GM12874 (cell line): ENCODE measurements around the gene NIF3L1.

Experiments
- TF ChIP-seq, protein P1 (sequence below): IDR thresholded peaks from 2 replicates; pipeline ENCODE4 v1.5.1; 2011; ENCODE audit warnings: low read depth, mild to moderate bottlenecking, control low read depth, low read length, moderate library complexity; ENCODE audit not compliant: insufficient read depth

The NIF3L1 gene

DNA sequence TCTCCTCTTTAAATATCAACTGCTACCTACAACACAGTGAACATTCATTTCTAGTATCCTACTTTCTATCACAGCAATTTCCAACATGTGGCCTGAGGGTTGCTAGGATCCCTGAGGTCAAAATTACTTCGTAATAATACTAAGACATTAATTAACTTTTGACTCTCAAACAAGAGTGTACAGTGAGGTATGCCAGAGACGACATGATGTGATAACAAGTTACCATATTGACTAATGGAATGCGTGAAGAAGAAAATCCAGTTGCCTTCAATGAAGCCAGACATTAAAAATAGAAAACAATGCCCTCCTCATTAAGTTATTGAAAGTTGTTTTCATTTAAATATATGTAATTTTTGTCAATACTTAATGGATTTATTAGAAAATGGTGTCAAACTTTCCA lies 61.2 kb downstream of the NIF3L1 start:
- TF ChIP-seq, protein P1, sequence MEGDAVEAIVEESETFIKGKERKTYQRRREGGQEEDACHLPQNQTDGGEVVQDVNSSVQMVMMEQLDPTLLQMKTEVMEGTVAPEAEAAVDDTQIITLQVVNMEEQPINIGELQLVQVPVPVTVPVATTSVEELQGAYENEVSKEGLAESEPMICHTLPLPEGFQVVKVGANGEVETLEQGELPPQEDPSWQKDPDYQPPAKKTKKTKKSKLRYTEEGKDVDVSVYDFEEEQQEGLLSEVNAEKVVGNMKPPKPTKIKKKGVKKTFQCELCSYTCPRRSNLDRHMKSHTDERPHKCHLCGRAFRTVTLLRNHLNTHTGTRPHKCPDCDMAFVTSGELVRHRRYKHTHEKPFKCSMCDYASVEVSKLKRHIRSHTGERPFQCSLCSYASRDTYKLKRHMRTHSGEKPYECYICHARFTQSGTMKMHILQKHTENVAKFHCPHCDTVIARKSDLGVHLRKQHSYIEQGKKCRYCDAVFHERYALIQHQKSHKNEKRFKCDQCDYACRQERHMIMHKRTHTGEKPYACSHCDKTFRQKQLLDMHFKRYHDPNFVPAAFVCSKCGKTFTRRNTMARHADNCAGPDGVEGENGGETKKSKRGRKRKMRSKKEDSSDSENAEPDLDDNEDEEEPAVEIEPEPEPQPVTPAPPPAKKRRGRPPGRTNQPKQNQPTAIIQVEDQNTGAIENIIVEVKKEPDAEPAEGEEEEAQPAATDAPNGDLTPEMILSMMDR = no peak
